Transverse colon (tissue), 4 donors: Measurements from ENCODE around the gene ATP6V1E1. TPM values are rescaled to one million over a fixed set of nuclear protein-coding genes. Genes with fewer than 3 reads are reported as not detected.

Experiments used
- DNase-seq: peaks from one replicate; pipeline ENCODE4 v3.0.0-alpha.2; 2019
- H3K27ac ChIP-seq, 4 donors: fragments of 200-600 bp; sonication (generic); 2 replicates each; pipeline ENCODE4 v1.5.1; 2016 to 2018; ENCODE audit warnings: inconsistent platforms in 4 of 4
- H3K27me3 ChIP-seq: fragments of 200-600 bp; sonication (generic); 2 replicates; pipeline ENCODE4 v1.5.1; 2017; ENCODE audit warnings: inconsistent platforms
- H3K36me3 ChIP-seq, 4 donors: fragments of 200-600 bp; sonication (generic); 2 replicates each; pipeline ENCODE4 v1.5.1; 2017 to 2019; ENCODE audit warnings: inconsistent platforms in 4 of 4
- H3K4me1 ChIP-seq, 4 donors: fragments of 200-600 bp; sonication (generic); 2 replicates each; pipeline ENCODE4 v1.5.1; 2017 to 2020; ENCODE audit warnings: inconsistent platforms in 4 of 4
- H3K4me3 ChIP-seq, 4 donors: fragments of 200-600 bp; sonication (generic); 1 replicate in 1 of 4; 2 replicates in 3 of 4; pipeline versions ENCODE4 v1.5.1 to v1.6.1; 2017 to 2019; ENCODE audit warnings: inconsistent platforms in 4 of 4
- H3K9me3 ChIP-seq, 2 donors: fragments of 200-600 bp; sonication (generic); 2 replicates each; pipeline ENCODE4 v1.5.1; 2017 to 2019; ENCODE audit warnings: inconsistent platforms in 2 of 2
- EP300 ChIP-seq: sonication (generic); formaldehyde crosslinking; IDR thresholded peaks from one replicate; pipeline ENCODE4 v1.6.1; 2017; ENCODE audit warnings: antibody characterized with exemption, low read depth
- POLR2A ChIP-seq: fragments of 450-650 bp; IDR thresholded peaks from one replicate; pipeline ENCODE4 v1.6.1; 2016; ENCODE audit warnings: antibody characterized with exemption, mild to moderate bottlenecking, moderate library complexity
- POLR2AphosphoS5 ChIP-seq, 3 donors: sonication (generic); formaldehyde crosslinking; IDR thresholded peaks; one replicate each; pipeline ENCODE4 v1.6.1; 2016; ENCODE audit warnings: antibody characterized with exemption in 3 of 3
- WGBS, 2 donors: methylation state at CpG; one replicate each; pipeline ENCODE4 v1.1.5; 2018; ENCODE audit warnings: low coverage in 1 of 2; 5-methylcytosine and 5-hydroxymethylcytosine counted together
- in situ Hi-C, 4 donors: fragments of 200-750 bp; cut with MboI; loops; one replicate each; pipeline versions ENCODE4 v1.15.0 to v1.15.1; 2017; ENCODE audit warnings: low sequenced_read_pairs in 3 of 4, low pct_ligation_motif_present in 1 of 4, low pct_unique_long_range_greater_than_20kb in 1 of 4
- intact Hi-C: fragments of 100-400 bp; cut with DNase I; formaldehyde crosslinking; loops from one replicate; pipeline ENCODE4 v1.15.1; 2023; ENCODE audit warnings: low total_unique reads
- total RNA-seq, 4 donors: library from RNA; depleted of rRNA; stranded (reverse); fragments of >200 nt; gene quantifications; one replicate each; pipeline ENCODE4 v1.1.0, GENCODE V29; 2016
- TF ChIP-seq, protein P1 (sequence below), 5 experiments: fragments of 200-600 bp in 3 of 5; fragments of 450-650 bp in 2 of 5; sonication (generic) in 3 of 5; IDR thresholded peaks; 1 replicate in 2 of 5; 2 replicates in 3 of 5; pipeline ENCODE4 v1.5.1; 2016 to 2017; ENCODE audit warnings: antibody characterized with exemption in 5 of 5, inconsistent platforms in 3 of 5, mild to moderate bottlenecking in 2 of 5, moderate library complexity in 1 of 5

ATP6V1E1 gene
- total RNA-seq, 4 donors from 2014 or later, result 103 to 142 (median 107) TPM

DNA sequence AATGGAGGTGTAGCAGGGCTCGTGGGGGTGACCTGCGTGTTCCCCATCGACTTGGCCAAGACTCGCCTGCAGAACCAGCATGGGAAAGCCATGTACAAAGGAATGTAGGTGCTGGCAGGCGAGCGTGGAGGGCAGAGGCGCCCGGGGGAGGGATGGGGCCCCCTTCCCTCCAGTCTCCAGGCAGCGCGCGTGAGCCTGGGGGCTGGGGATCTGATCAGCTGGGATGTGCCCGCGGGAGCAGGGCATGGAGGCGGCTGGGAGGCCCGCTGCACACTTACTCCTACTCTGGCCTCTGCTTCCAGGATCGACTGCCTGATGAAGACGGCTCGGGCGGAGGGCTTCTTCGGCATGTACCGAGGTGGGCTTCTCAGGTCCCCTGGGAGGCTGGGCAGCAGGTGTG, 47.5 kb downstream of the ATP6V1E1 start:
- Histone ChIP-seq H3K4me1 (peaks cover 0 to 4% (median 0%) of the 10 kb centered on the region in 4 donors), H3K9me3 (no peaks in the 10 kb centered on the region), H3K4me3 (no peak overlapping the region), H3K27me3 (no peaks in the 10 kb centered on the region), H3K36me3 (no peaks in the 10 kb centered on the region), H3K27ac (no peak overlapping the region)
- WGBS, 2 donors, result 73% methylated on average over 20 of the region's 21 CpGs; no CpG with 5 or more reads in 1 of the 2 donors
- intact Hi-C loops (no loop called here), in situ Hi-C loops (no loop called here)
- TF ChIP-seq POLR2AphosphoS5 (IDR thresholded peaks at IDR 0.05) (no peak), POLR2A (no peak), EP300 (no peak)
- TF ChIP-seq, protein P1, sequence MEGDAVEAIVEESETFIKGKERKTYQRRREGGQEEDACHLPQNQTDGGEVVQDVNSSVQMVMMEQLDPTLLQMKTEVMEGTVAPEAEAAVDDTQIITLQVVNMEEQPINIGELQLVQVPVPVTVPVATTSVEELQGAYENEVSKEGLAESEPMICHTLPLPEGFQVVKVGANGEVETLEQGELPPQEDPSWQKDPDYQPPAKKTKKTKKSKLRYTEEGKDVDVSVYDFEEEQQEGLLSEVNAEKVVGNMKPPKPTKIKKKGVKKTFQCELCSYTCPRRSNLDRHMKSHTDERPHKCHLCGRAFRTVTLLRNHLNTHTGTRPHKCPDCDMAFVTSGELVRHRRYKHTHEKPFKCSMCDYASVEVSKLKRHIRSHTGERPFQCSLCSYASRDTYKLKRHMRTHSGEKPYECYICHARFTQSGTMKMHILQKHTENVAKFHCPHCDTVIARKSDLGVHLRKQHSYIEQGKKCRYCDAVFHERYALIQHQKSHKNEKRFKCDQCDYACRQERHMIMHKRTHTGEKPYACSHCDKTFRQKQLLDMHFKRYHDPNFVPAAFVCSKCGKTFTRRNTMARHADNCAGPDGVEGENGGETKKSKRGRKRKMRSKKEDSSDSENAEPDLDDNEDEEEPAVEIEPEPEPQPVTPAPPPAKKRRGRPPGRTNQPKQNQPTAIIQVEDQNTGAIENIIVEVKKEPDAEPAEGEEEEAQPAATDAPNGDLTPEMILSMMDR (IDR thresholded peaks at IDR 0.05), result no peak
- no peak for DNase-seq

DNA sequence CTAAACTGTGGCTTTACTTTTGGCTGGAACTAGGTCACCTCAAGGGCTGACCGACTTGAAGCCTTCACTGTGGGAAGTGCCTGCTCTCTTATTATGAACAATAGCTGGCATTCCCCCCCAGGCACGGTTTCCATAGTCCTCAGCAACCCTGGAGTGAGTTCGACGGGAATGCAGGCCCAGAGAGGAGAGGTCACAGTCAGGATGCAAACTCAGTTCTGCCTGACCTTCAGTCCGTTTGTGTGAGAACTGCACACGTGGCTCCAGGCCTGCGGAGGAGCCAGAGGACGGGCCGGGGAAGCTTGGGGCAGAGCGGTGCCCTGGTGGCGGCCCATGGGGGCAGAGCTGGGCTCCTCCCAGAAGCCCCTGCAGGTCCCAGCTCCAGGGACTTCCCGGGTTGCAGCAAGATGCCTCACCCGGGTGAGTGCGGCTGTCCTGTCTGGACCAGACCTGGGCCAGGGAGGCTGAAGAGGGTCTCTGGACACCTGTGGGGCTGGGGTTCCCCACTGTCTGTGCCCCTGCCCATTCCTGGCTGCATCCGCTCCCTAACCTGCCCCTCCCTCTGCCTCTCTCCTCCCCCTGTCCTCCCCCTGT, 48.0 kb downstream of the ATP6V1E1 start:
- intact Hi-C loops (no loop called here), in situ Hi-C loops (no loop called here)
- no peaks in the 10 kb centered on the region for H3K27me3 ChIP-seq
- H3K9me3 ChIP-seq, result no peaks in the 10 kb centered on the region
- TF ChIP-seq POLR2A (no peak), EP300 (no peak), POLR2AphosphoS5 (IDR thresholded peaks at IDR 0.05) (no peak)
- TF ChIP-seq, protein P1 (IDR thresholded peaks at IDR 0.05), result no peak
- no peak overlapping the region for H3K4me3 ChIP-seq
- WGBS, 2 donors, result 71% methylated on average over 15 of the region's 15 CpGs; no CpG with 5 or more reads in 1 of the 2 donors
- no peaks in the 10 kb centered on the region for H3K36me3 ChIP-seq
- peaks cover 0 to 4% (median 0%) of the 10 kb centered on the region in 4 donors for H3K4me1 ChIP-seq
- no peak for DNase-seq
- H3K27ac ChIP-seq, result no peak overlapping the region

DNA sequence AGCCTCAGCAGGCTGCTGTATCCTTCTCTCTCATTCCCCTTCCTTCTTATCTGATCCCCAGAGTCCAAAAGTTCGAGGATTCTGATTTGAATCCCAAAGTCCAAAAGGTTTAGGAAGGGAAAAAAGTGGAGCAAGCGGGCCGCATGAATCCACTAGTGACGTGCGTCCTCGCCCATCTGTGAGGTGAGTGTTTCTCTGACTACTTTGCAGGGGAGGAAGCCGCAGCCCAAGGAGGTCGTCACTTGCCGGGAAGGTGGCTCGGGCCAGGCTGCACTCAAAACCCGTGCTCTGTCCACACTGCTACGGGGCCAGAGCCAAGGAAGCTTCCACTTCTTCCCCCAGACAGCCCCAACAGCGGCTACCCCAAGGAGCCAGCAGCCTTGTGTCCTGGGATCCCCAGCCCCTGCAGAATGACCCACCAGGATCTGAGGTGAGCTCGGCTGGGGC, 49.0 kb downstream of the ATP6V1E1 start:
- H3K4me1 ChIP-seq, result peaks cover 0 to 4% (median 0%) of the 10 kb centered on the region in 4 donors
- H3K27ac ChIP-seq, result no peak overlapping the region
- H3K9me3 ChIP-seq, result no peaks in the 10 kb centered on the region
- no peak overlapping the region for H3K4me3 ChIP-seq
- no peaks in the 10 kb centered on the region for H3K36me3 ChIP-seq
- H3K27me3 ChIP-seq, result no peaks in the 10 kb centered on the region
- TF ChIP-seq, protein P1 (IDR thresholded peaks at IDR 0.05), result no peak
- TF ChIP-seq POLR2A (no peak), EP300 (no peak), POLR2AphosphoS5 (IDR thresholded peaks at IDR 0.05) (no peak)
- intact Hi-C loops (no loop called here), in situ Hi-C loops (no loop called here)
- WGBS, 2 donors, result 86 to 90% methylated on average over 5 to 14 of the region's 14 CpGs
- DNase-seq, result no peak

- Histone ChIP-seq H3K9me3 (no peaks in the 10 kb centered on the region), H3K4me1 (peaks cover 0 to 4% (median 0%) of the 10 kb centered on the region in 4 donors), H3K4me3 (no peak overlapping the region), H3K27me3 (no peaks in the 10 kb centered on the region), H3K27ac (peak overlapping the region in 3 of 4 donors; percentile 12 to 51 (median 18)), H3K36me3 (no peaks in the 10 kb centered on the region)
- TF ChIP-seq POLR2A (no peak), EP300 (no peak), POLR2AphosphoS5 (IDR thresholded peaks at IDR 0.05) (no peak)
- TF ChIP-seq, protein P1 (IDR thresholded peaks at IDR 0.05), result no peak
- peak; percentile 53 for DNase-seq
- 69 to 88% methylated on average over 1 to 11 of the region's 11 CpGs for WGBS, 2 donors
- in situ Hi-C loops (no loop called here), intact Hi-C loops (no loop called here)
These were observed 50.3 kb downstream of the ATP6V1E1 start for GRCh38 chr22:17578136-17578754.
